GM12878 (cell line): Measurements from ENCODE around the gene SMOC1. TPM values are rescaled to one million over a fixed set of nuclear protein-coding genes. Genes with fewer than 3 reads are reported as not detected.

ENCODE experiments used
- ATAC-seq: fragments of 200-7000 bp; cut with Tn5 transposase; 3 replicates; pipeline ENCODE4 v1.9.1; 2020; ENCODE audit warnings: mild to moderate bottlenecking, moderate library complexity
- BruUV-seq: library from RNA; stranded (reverse); fragments of 400-500 nt; replicated peaks from 2 replicates; lab custom pipeline; 2021; lab: Mats Ljungman, UMichigan
- CTCF ChIA-PET: fragments of 300-600 bp; sonication (Branson Sonifier 250); formaldehyde crosslinking; extraction: SDS; loops from one replicate; lab custom pipeline; 2021; ENCODE audit warnings: inconsistent platforms; lab: Yijun Ruan, JAX
- POLR2A ChIA-PET: fragments of 350-600 bp; formaldehyde crosslinking; extraction: SDS; loops from one replicate; lab custom pipeline; 2021; ENCODE audit warnings: inconsistent platforms; lab: Charles Lee
- RAD21 ChIA-PET: fragments of 300-600 bp; sonication (Branson Sonifier 250); formaldehyde crosslinking; loops from one replicate; lab custom pipeline; 2023; ENCODE audit warnings: antibody characterized with exemption; ENCODE audit not compliant: unreplicated experiment; lab: Charles Lee
- SMC1A ChIA-PET: fragments of 300-600 bp; sonication (Branson Sonifier 250); formaldehyde crosslinking; loops from one replicate; lab custom pipeline; 2023; ENCODE audit not compliant: unreplicated experiment, uncharacterized antibody; lab: Charles Lee
- DNase-seq: peaks from one replicate; pipeline ENCODE4 v3.0.0-alpha.2; 2011; ENCODE audit warnings: low read depth, low spot score
- FAIRE-seq: peaks from 3 replicates; lab custom pipeline; 2011; peaks lifted over from hg19 to GRCh38; lab: Jason Lieb, UNC
- H2AFZ ChIP-seq: 2 replicates; pipeline ENCODE4 v1.6.0; 2011; ENCODE audit warnings: low read depth, low read length, control low read depth; ENCODE audit not compliant: control insufficient read depth
- H3K27ac ChIP-seq: 2 replicates; pipeline ENCODE4 v1.5.1; 2011; ENCODE audit warnings: control low read depth; ENCODE audit not compliant: control insufficient read depth, insufficient read depth
- H3K27me3 ChIP-seq, 2 experiments: replicated peaks in 1 of 2; 2 replicates each; pipeline versions ENCODE4 v1.6.0 to v1.6.1; 2011; ENCODE audit warnings: low read length in 1 of 2; ENCODE audit not compliant: control insufficient read depth in 2 of 2, insufficient read depth in 2 of 2
- H3K36me3 ChIP-seq, 2 experiments: 2 replicates each; pipeline ENCODE4 v1.5.1; 2011; ENCODE audit warnings: low read length in 1 of 2; ENCODE audit not compliant: control insufficient read depth in 2 of 2, insufficient read depth in 2 of 2
- H3K4me1 ChIP-seq: 2 replicates; pipeline ENCODE4 v1.6.1; 2011; ENCODE audit warnings: mild to moderate bottlenecking, low read length, moderate library complexity, mixed read lengths; ENCODE audit not compliant: control insufficient read depth, insufficient read depth
- H3K4me2 ChIP-seq: 2 replicates; pipeline ENCODE4 v1.6.0; 2011; ENCODE audit warnings: control low read depth; ENCODE audit not compliant: control insufficient read depth, insufficient read depth
- H3K4me3 ChIP-seq: fragments of 200-600 bp; sonication (generic); 2 replicates; pipeline ENCODE4 v1.5.1; 2016
- H3K79me2 ChIP-seq: 2 replicates; pipeline ENCODE4 v1.6.0; 2011; ENCODE audit warnings: low read length; ENCODE audit not compliant: control insufficient read depth, insufficient read depth
- H3K9ac ChIP-seq: 2 replicates; pipeline ENCODE4 v1.8.0; 2011; ENCODE audit warnings: low read length, control low read depth, mixed read lengths; ENCODE audit not compliant: control insufficient read depth, insufficient read depth
- H3K9me3 ChIP-seq: replicated peaks from 3 replicates; pipeline ENCODE4 v1.5.1; 2011; ENCODE audit warnings: mild to moderate bottlenecking, low read length; ENCODE audit not compliant: control insufficient read depth, insufficient read depth
- H4K20me1 ChIP-seq: 2 replicates; pipeline ENCODE4 v1.6.0; 2011; ENCODE audit not compliant: control insufficient read depth, insufficient read depth
- ASH2L ChIP-seq: fragments of 300-600, 200-600 bp; sonication (generic); IDR thresholded peaks from 2 replicates; pipeline ENCODE4 v1.6.1; 2017; ENCODE audit warnings: low read depth, mild to moderate bottlenecking, borderline replicate concordance
- BACH1 ChIP-seq: fragments of 450-650 bp; IDR thresholded peaks from 2 replicates; pipeline ENCODE4 v1.6.1; 2017; ENCODE audit warnings: mild to moderate bottlenecking, borderline replicate concordance
- CEBPZ ChIP-seq: fragments of 150-350 bp; IDR thresholded peaks from 2 replicates; pipeline ENCODE4 v1.6.1; 2016; ENCODE audit warnings: low read depth, low read length
- EED ChIP-seq: sonication (generic); IDR thresholded peaks from 2 replicates; pipeline ENCODE4 v1.6.1; 2016; ENCODE audit warnings: antibody characterized with exemption, low read depth
- IRF5 ChIP-seq: fragments of 450-650 bp; IDR thresholded peaks from 2 replicates; pipeline ENCODE4 v1.6.1; 2017; ENCODE audit warnings: borderline replicate concordance
- NKRF ChIP-seq: fragments of 450-650 bp; conservative IDR thresholded peaks from 2 replicates; pipeline ENCODE4 v1.6.1; 2017; ENCODE audit warnings: mild to moderate bottlenecking, moderate library complexity
- SMAD1 ChIP-seq: fragments of 450-650 bp; IDR thresholded peaks from 2 replicates; pipeline ENCODE4 v1.6.1; 2018; ENCODE audit warnings: mild to moderate bottlenecking, low read depth; ENCODE audit not compliant: partially characterized antibody
- ZNF217 ChIP-seq: fragments of 450-650 bp; IDR thresholded peaks from 2 replicates; pipeline ENCODE4 v1.6.1; 2017; ENCODE audit warnings: antibody characterized with exemption, mild to moderate bottlenecking
- ZSCAN29 ChIP-seq: fragments of 450-650 bp; IDR thresholded peaks from 2 replicates; pipeline ENCODE4 v1.6.1; 2017; ENCODE audit warnings: mild to moderate bottlenecking, moderate library complexity
- WGBS: methylation state at CpG from one replicate; pipeline ENCODE4 v1.1.6; 2016; ENCODE audit warnings: low lambda C conversion rate; ENCODE audit not compliant: insufficient replicate concordance, insufficient coverage; ENCODE audit errors: missing lambda C conversion rate; 5-methylcytosine and 5-hydroxymethylcytosine counted together
- in situ Hi-C: fragments of 300-500 bp; cut with MboI; formaldehyde crosslinking; loops from 9 replicates; pipeline ENCODE4 v1.14.3; 2018; ENCODE audit warnings: mixed read lengths
- intact Hi-C: fragments of 100-400 bp; cut with micrococcal nuclease; formaldehyde crosslinking; loops from one replicate; pipeline ENCODE4 v1.14.2; 2022; ENCODE audit not compliant: unreplicated experiment
- polyA plus RNA-seq, 11 experiments: library from polyadenylated mRNA; depleted of rRNA in 4 of 11; unstranded in 6 of 11; stranded (reverse) in 5 of 11; fragments of >200 nt; fragmentation: Nextera tagmentation in 4 of 11; fragmentation: Illumina TruSeq in 1 of 11; extraction: Ambion mirVana in 4 of 11; extraction: Trizol in 1 of 11; gene quantifications; 1 replicate in 1 of 11; 2 replicates in 10 of 11; pipeline versions ENCODE4 v1.2.1 to v1.2.3, GENCODE V29; 2011 to 2016; ENCODE audit warnings: inconsistent platforms in 2 of 11, missing spikeins in 2 of 11, low read depth in 1 of 11
- total RNA-seq, 4 experiments: library from RNA; depleted of rRNA in 3 of 4; stranded (reverse); fragments of >200 nt in 3 of 4; fragmentation: Illumina TruSeq in 1 of 4; extraction: Trizol in 1 of 4; gene quantifications; 2 replicates each; pipeline versions ENCODE4 v1.2.1 to v1.2.3, GENCODE V29; 2013 to 2021

SMOC1 gene
- total and polyA plus RNA-seq, 10 of the 15 experiments (the other 5 are each of a cell fraction or from before 2014, with no cell fraction given): 0.03 to 0.26 (median 0.14) TPM; not detected in 7

GRCh38 chr14:69853774-69854173 lies 25.4 kb upstream of the SMOC1 start:
- no peaks in the 10 kb centered on the region for H4K20me1 ChIP-seq
- RAD21 ChIA-PET: no interaction called here
- H2AFZ ChIP-seq: no peak overlapping the region
- no peak for ATAC-seq
- no peak overlapping the region for H3K4me3 ChIP-seq
- SMC1A ChIA-PET: no interaction called here
- in situ Hi-C loops: no loop called here
- peaks cover 0 to 7% of the 10 kb centered on the region in 2 experiments; a peak in 2 of 4 replicates for H3K27me3 ChIP-seq
- CTCF ChIA-PET: interaction anchor here (2.3 kb wide), 1 partner anchor 23 kb away, joined by 7 read pairs; no protein-coding TSS in a partner anchor
- H3K9ac ChIP-seq: no peak overlapping the region
- POLR2A ChIA-PET: no interaction called here
- no peaks in the 10 kb centered on the region for H3K4me1 ChIP-seq
- DNase-seq: no peak
- H3K27ac ChIP-seq: no peak overlapping the region
- FAIRE-seq: no peak
- no peak overlapping the region for H3K4me2 ChIP-seq
- 2% methylated on average over 7 of the region's 7 CpGs for WGBS
- H3K79me2 ChIP-seq: no peaks in the 10 kb centered on the region
- no peaks in the 10 kb centered on the region for H3K9me3 ChIP-seq
- TF ChIP-seq ASH2L: no peak
- TF ChIP-seq BACH1: no peak
- no peak for TF ChIP-seq ZSCAN29
- no peak for TF ChIP-seq NKRF
- TF ChIP-seq EED: no peak
- TF ChIP-seq CEBPZ: no peak
- no peak for TF ChIP-seq IRF5
- TF ChIP-seq SMAD1: no peak
- TF ChIP-seq ZNF217: no peak
- TF ChIP-seq, all 136 proteins: peak for 0
- H3K36me3 ChIP-seq: no peaks in the 10 kb centered on the region
- no TSS peak for BruUV-seq
- intact Hi-C loops: no loop called here
